C4-2B (cell line): ENCODE results near the gene CYP4F3.

Experiments
- CTCF ChIP-seq: fragments of 450-650 bp; conservative IDR thresholded peaks from 2 replicates; pipeline ENCODE4 v1.5.1; 2017; ENCODE audit warnings: mild to moderate bottlenecking
- ZFX ChIP-seq: fragments of 450-650 bp; IDR thresholded peaks from 2 replicates; pipeline ENCODE4 v1.6.1; 2017

DNA sequence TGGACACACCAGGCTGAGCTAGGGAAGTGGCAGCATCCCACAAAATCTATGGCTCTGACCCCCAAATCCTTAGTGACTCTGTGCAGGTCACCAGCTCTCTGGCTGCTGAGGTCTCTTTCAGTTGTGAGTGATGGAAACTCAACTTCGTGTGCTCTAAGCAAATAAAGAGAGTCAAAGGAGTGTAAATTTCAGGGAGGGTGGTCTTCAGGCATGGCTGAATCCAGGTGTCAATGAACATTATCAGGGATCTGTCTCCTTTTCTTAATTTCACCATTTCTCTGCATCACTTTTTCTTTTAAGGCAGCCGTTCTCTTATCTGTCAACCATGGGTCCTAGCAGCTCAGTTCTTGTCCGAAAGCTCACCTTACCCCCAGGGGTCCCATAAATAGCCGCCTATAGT lies 38.4 kb downstream of the CYP4F3 start:
- no peak for TF ChIP-seq CTCF
- no peak for TF ChIP-seq ZFX
